Activated CD4-positive, alpha-beta T cell treated with anti-CD3 and anti-CD28 coated beads, Interleukin-2, amount 50 U/mL, for 24 hours (primary cell): ENCODE data around the gene CDCA8.

Source experiments
- DNase-seq, 2 donors: peaks; one replicate each; pipeline ENCODE4 v3.0.0-alpha.2; 2020; ENCODE audit warnings: low read depth in 1 of 2, low spot score in 1 of 2

The CDCA8 gene

GRCh38 chr1:37692078-37692833 lies at the start of gene CDCA8:
CDCA8 (plus strand) TSS chr1:37692516; CDS start chr1:37692691, 175 bp downstream.
- DNase-seq: peak; percentile 97 to 98

- no peak for DNase-seq
Measured at GRCh38 chr1:37647281-37647680, 45.0 kb upstream of the CDCA8 start.

GRCh38 chr1:37650173-37650572 lies 42.1 kb upstream of the CDCA8 start:
- DNase-seq: no peak

GRCh38 chr1:37650721-37651120 lies 41.6 kb upstream of the CDCA8 start:
- no peak for DNase-seq

GRCh38 chr1:37651803-37652202 lies 40.5 kb upstream of the CDCA8 start:
- DNase-seq: no peak

GRCh38 chr1:37652976-37653375 lies 39.3 kb upstream of the CDCA8 start:
- DNase-seq: no peak

- no peak for DNase-seq
Measured at GRCh38 chr1:37653906-37654305, 38.4 kb upstream of the CDCA8 start.

- DNase-seq: no peak
Measured at GRCh38 chr1:37655274-37655673, 37.0 kb upstream of the CDCA8 start.

- no peak for DNase-seq
Measured at GRCh38 chr1:37656026-37656425, 36.3 kb upstream of the CDCA8 start.

- DNase-seq: no peak
Measured at GRCh38 chr1:37656881-37657280, 35.4 kb upstream of the CDCA8 start.

- DNase-seq: no peak
Measured at GRCh38 chr1:37657620-37658412, 34.5 kb upstream of the CDCA8 start.

GRCh38 chr1:37658486-37658885 lies 33.8 kb upstream of the CDCA8 start:
- no peak for DNase-seq

GRCh38 chr1:37660664-37661063 lies 31.7 kb upstream of the CDCA8 start:
- no peak for DNase-seq

- no peak for DNase-seq
Measured at GRCh38 chr1:37661401-37661800, 30.9 kb upstream of the CDCA8 start.

GRCh38 chr1:37662031-37662755 lies 30.1 kb upstream of the CDCA8 start:
- no peak for DNase-seq

- no peak for DNase-seq
Measured at GRCh38 chr1:37663426-37664000, 28.8 kb upstream of the CDCA8 start.

GRCh38 chr1:37666241-37666867 lies 26.0 kb upstream of the CDCA8 start:
- no peak for DNase-seq

GRCh38 chr1:37667023-37667671 lies 25.2 kb upstream of the CDCA8 start:
- DNase-seq: no peak

- no peak for DNase-seq
Measured at GRCh38 chr1:37670133-37670532, 22.2 kb upstream of the CDCA8 start.

GRCh38 chr1:37671261-37671660 lies 21.1 kb upstream of the CDCA8 start:
- DNase-seq: no peak
